K562 (cell line): ENCODE data around the gene ROBO2. TPM values are rescaled to one million over a fixed set of nuclear protein-coding genes. Genes with fewer than 3 reads are reported as not detected.

ENCODE experiments used
- ATAC-seq: fragments of 200-7000 bp; cut with Tn5 transposase; 3 replicates; pipeline ENCODE4 v1.9.1; 2020; ENCODE audit warnings: moderate library complexity
- BruUV-seq: library from RNA; stranded (reverse); fragments of 400-500 nt; replicated peaks from 2 replicates; lab custom pipeline; 2021; lab: Mats Ljungman, UMichigan
- CTCF ChIA-PET: fragments of 300-600 bp; formaldehyde crosslinking; extraction: SDS; loops from one replicate; lab custom pipeline; 2021; ENCODE audit warnings: low intra/inter-chr PET ratio; lab: Yijun Ruan, JAX
- POLR2A ChIA-PET: fragments of 300-600, 350-650 bp; sonication (Branson Sonifier 250); formaldehyde crosslinking; extraction: SDS; loops from one replicate; lab custom pipeline; 2021; ENCODE audit warnings: antibody characterized with exemption, inconsistent platforms; lab: Yijun Ruan, JAX
- DNase-seq, 4 experiments: peaks; one replicate each; pipeline versions ENCODE4 v3.0.0 to v3.0.0-alpha.2; 2011 to 2018; ENCODE audit warnings: low spot score in 3 of 4, mixed read lengths in 3 of 4; ENCODE audit errors: extremely low read depth in 1 of 4
- FAIRE-seq: peaks from 2 replicates; lab custom pipeline; 2011; peaks lifted over from hg19 to GRCh38; lab: Jason Lieb, UNC
- H2AFZ ChIP-seq: 2 replicates; pipeline ENCODE4 v1.6.0; 2011; ENCODE audit warnings: low read depth, low read length, control low read depth, inconsistent platforms
- H3K27ac ChIP-seq: fragments of 200-600 bp; 3 replicates; pipeline ENCODE4 v1.8.0; 2011; ENCODE audit warnings: low read depth, mild to moderate bottlenecking, control low read depth, inconsistent platforms, low read length, moderate library complexity, mixed read lengths; ENCODE audit errors: extremely low read depth
- H3K27me3 ChIP-seq, 2 experiments: fragments of 300-600 bp in 1 of 2; 2 replicates in 1 of 2; 3 replicates in 1 of 2; pipeline versions ENCODE4 v1.6.0 to v1.8.0; 2011; ENCODE audit warnings: inconsistent platforms in 2 of 2, low read length in 2 of 2, mild to moderate bottlenecking in 1 of 2, mixed read lengths in 1 of 2, moderate library complexity in 1 of 2; ENCODE audit not compliant: control insufficient read depth in 2 of 2, insufficient read depth in 2 of 2
- H3K36me3 ChIP-seq: fragments of 300-600 bp; 3 replicates; pipeline ENCODE4 v1.8.0; 2011; ENCODE audit warnings: mild to moderate bottlenecking, low read length, inconsistent platforms; ENCODE audit not compliant: control insufficient read depth, insufficient read depth
- H3K4me1 ChIP-seq, 2 experiments: fragments of 200-600 bp in 1 of 2; replicated peaks in 1 of 2; 2 replicates in 1 of 2; 3 replicates in 1 of 2; pipeline versions ENCODE4 v1.5.1 to v1.8.0; 2011; ENCODE audit warnings: inconsistent platforms in 2 of 2, low read length in 2 of 2, mild to moderate bottlenecking in 1 of 2, mixed read lengths in 1 of 2, moderate library complexity in 1 of 2; ENCODE audit not compliant: control insufficient read depth in 2 of 2, insufficient read depth in 2 of 2
- H3K4me2 ChIP-seq: 2 replicates; pipeline ENCODE4 v1.6.1; 2011; ENCODE audit warnings: low read length, control low read depth, inconsistent platforms, mixed read lengths; ENCODE audit not compliant: insufficient read depth
- H3K4me3 ChIP-seq: fragments of 200-600 bp; sonication (generic), shearing (Covaris generic); 2 replicates; pipeline ENCODE4 v1.5.1; 2016; ENCODE audit warnings: control low read depth, inconsistent platforms
- H3K79me2 ChIP-seq: fragments of 200-600 bp; 3 replicates; pipeline ENCODE4 v1.8.0; 2011; ENCODE audit warnings: low read length, inconsistent platforms; ENCODE audit not compliant: control insufficient read depth, insufficient read depth
- H3K9ac ChIP-seq, 2 experiments: 2 replicates each; pipeline versions ENCODE4 v1.6.0 to v1.6.1; 2011; ENCODE audit warnings: low read depth in 2 of 2, low read length in 2 of 2, control low read depth in 1 of 2, inconsistent platforms in 1 of 2, mild to moderate bottlenecking in 1 of 2, mixed read lengths in 1 of 2; ENCODE audit not compliant: insufficient read depth in 1 of 2
- H3K9me1 ChIP-seq: one replicate; pipeline ENCODE4 v1.6.0; 2011; ENCODE audit warnings: inconsistent platforms, mild to moderate bottlenecking, low read length, moderate library complexity; ENCODE audit not compliant: control insufficient read depth, insufficient read depth
- H3K9me3 ChIP-seq: replicated peaks from 2 replicates; pipeline ENCODE4 v1.5.1; 2011; ENCODE audit warnings: low read depth, low read length, inconsistent platforms; ENCODE audit not compliant: control insufficient read depth, insufficient read depth
- H4K20me1 ChIP-seq: replicated peaks from 2 replicates; pipeline ENCODE4 v1.6.1; 2011; ENCODE audit warnings: low read length, inconsistent platforms, mixed read lengths; ENCODE audit not compliant: control insufficient read depth, insufficient read depth
- CBFA2T3 ChIP-seq: fragments of 450-650 bp; IDR thresholded peaks from 2 replicates; pipeline ENCODE4 v1.6.1; 2017
- CBX1 ChIP-seq: sonication (generic); IDR thresholded peaks from 2 replicates; pipeline ENCODE4 v1.6.1; 2016; ENCODE audit warnings: antibody characterized with exemption, low read depth, mild to moderate bottlenecking
- HNRNPUL1 ChIP-seq: fragments of 200-400 bp; formaldehyde crosslinking; IDR thresholded peaks from 2 replicates; pipeline ENCODE4 v1.6.1; 2017; ENCODE audit warnings: low read length
- IRF2 ChIP-seq: sonication (generic); formaldehyde crosslinking; IDR thresholded peaks from 2 replicates; pipeline ENCODE4 v1.8.1; 2022; ENCODE audit warnings: mild to moderate bottlenecking, missing genetic modification reagents
- KHSRP ChIP-seq: fragments of 450-650 bp; IDR thresholded peaks from 2 replicates; pipeline ENCODE4 v1.6.1; 2017
- RBM15 ChIP-seq: fragments of 200-400 bp; formaldehyde crosslinking; IDR thresholded peaks from 2 replicates; pipeline ENCODE4 v1.6.1; 2018; ENCODE audit warnings: mild to moderate bottlenecking, low read length, moderate library complexity; ENCODE audit not compliant: insufficient read depth
- RBM25 ChIP-seq: fragments of 200-400 bp; formaldehyde crosslinking; IDR thresholded peaks from 2 replicates; pipeline ENCODE4 v1.6.1; 2018; ENCODE audit warnings: low read length, low read depth, moderate library complexity; ENCODE audit not compliant: severe bottlenecking
- SMC3 ChIP-seq: conservative IDR thresholded peaks from 2 replicates; pipeline ENCODE4 v1.6.1; 2011; ENCODE audit warnings: low read depth, low read length, improper control_type of control experiment; ENCODE audit not compliant: insufficient read depth
- TGIF2 ChIP-seq: sonication (generic); formaldehyde crosslinking; IDR thresholded peaks from 2 replicates; pipeline ENCODE4 v1.8.1; 2022; ENCODE audit warnings: mild to moderate bottlenecking, missing genetic modification reagents, moderate library complexity
- ZNF384 ChIP-seq: IDR thresholded peaks from 2 replicates; pipeline ENCODE4 v1.6.1; 2012; ENCODE audit warnings: low read depth, low read length, improper control_type of control experiment
- WGBS: fragments of 100-300 bp; shearing (Covaris generic); methylation state at CpG from one replicate; pipeline ENCODE4 v1.1.6; 2016; ENCODE audit warnings: low coverage, mixed read lengths; ENCODE audit not compliant: insufficient coverage; ENCODE audit errors: missing lambda C conversion rate; 5-methylcytosine and 5-hydroxymethylcytosine counted together
- in situ Hi-C: fragments of 300-500 bp; cut with MboI; formaldehyde crosslinking; loops from 4 replicates; pipeline ENCODE4 v1.15.0; 2018; ENCODE audit warnings: inconsistent platforms, mixed read lengths
- intact Hi-C: fragments of 100-400 bp; cut with micrococcal nuclease; formaldehyde crosslinking; loops from 2 replicates; pipeline ENCODE4 v1.14.2; 2022
- polyA plus RNA-seq, 8 experiments: library from polyadenylated mRNA; depleted of rRNA in 4 of 8; stranded (reverse) in 5 of 8; unstranded in 3 of 8; fragments of >200 nt; fragmentation: Nextera tagmentation in 2 of 8; fragmentation: Illumina TruSeq in 1 of 8; extraction: Ambion mirVana in 2 of 8; extraction: Trizol in 1 of 8; gene quantifications; 2 replicates each; pipeline versions ENCODE4 v1.2.1 to v1.2.3, GENCODE V29; 2011 to 2014; ENCODE audit warnings: inconsistent platforms in 1 of 8, missing spikeins in 1 of 8
- total RNA-seq, 7 experiments: library from RNA; depleted of rRNA in 6 of 7; stranded (reverse); fragments of >200 nt in 6 of 7; fragmentation: Illumina TruSeq in 2 of 7; extraction: Trizol in 2 of 7; gene quantifications; 2 replicates each; pipeline versions ENCODE4 v1.2.1 to v1.2.3, GENCODE V29; 2011 to 2021; ENCODE audit warnings: low replicate concordance in 1 of 7
- TF ChIP-seq, protein P1 (sequence below), 2 experiments: fragments of 450-650 bp in 1 of 2; sonication (generic) in 1 of 2; formaldehyde crosslinking; conservative IDR thresholded peaks; 2 replicates each; pipeline versions ENCODE4 v1.4.0 to v1.8.1; 2020 to 2022; ENCODE audit warnings: mild to moderate bottlenecking in 1 of 2, missing genetic modification reagents in 1 of 2
- TF ChIP-seq, protein P2 (sequence below): fragments of 250-450 bp; sonication (Bioruptor Pico); IDR thresholded peaks from 2 replicates; pipeline ENCODE4 v1.5.0; 2021; ENCODE audit warnings: mild to moderate bottlenecking, moderate library complexity

ROBO2 gene
- total and polyA plus RNA-seq, 9 of the 15 experiments (the other 6 are each of a cell fraction or from before 2014, with no cell fraction given), result 0.84 to 3.0 (median 1.7) TPM

DNA sequence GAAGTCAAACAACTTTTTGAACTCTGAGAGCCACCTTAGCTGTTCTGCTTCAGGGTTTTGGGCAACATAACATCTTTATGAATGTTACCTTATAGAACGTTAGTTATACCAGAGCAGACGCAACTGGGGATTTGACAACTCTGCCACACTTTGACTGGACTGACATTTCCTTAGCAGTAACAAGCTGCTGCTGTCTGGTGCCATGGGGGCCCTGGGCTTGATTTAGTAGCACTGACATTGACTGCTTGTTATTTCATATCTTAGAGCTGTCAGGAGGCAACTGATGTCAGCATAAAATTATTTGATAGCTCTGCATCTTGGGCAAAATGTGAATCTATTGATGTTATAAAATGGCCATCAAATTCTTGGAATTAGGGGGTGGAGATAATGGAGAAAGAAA is 285.4 kb downstream of the ROBO2 start:
- POLR2A ChIA-PET, result interaction anchor here (0.7 kb wide), 1 partner anchor 8 kb away, joined by 3 read pairs; no protein-coding TSS in a partner anchor
- FAIRE-seq (no peak), DNase-seq (no peak), ATAC-seq (no peak)
- Histone ChIP-seq H3K9me1 (no peaks in the 10 kb centered on the region), H3K4me3 (no peak overlapping the region), H3K9me3 (no peaks in the 10 kb centered on the region), H3K27ac (no peak overlapping the region), H2AFZ (no peak overlapping the region), H3K27me3 (no peaks in the 10 kb centered on the region), H3K4me2 (no peak overlapping the region), H3K79me2 (no peaks in the 10 kb centered on the region), H3K4me1 (no peaks in the 10 kb centered on the region), H3K36me3 (no peaks in the 10 kb centered on the region), H4K20me1 (no peaks in the 10 kb centered on the region), H3K9ac (no peak overlapping the region)
- BruUV-seq, result no TSS peak
- TF ChIP-seq RBM15 (no peak), CBFA2T3 (no peak), CBX1 (no peak), KHSRP (no peak), RBM25 (no peak), IRF2 (CRISPR knock-in tag) (no peak), HNRNPUL1 (no peak), ZNF384 (no peak), TGIF2 (CRISPR knock-in tag) (no peak), SMC3 (no peak)
- TF ChIP-seq, protein P1, sequence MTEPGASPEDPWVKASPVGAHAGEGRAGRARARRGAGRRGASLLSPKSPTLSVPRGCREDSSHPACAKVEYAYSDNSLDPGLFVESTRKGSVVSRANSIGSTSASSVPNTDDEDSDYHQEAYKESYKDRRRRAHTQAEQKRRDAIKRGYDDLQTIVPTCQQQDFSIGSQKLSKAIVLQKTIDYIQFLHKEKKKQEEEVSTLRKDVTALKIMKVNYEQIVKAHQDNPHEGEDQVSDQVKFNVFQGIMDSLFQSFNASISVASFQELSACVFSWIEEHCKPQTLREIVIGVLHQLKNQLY (CRISPR knock-in tag; conservative IDR thresholded peaks at IDR 0.05), result no peak
- TF ChIP-seq, protein P2, sequence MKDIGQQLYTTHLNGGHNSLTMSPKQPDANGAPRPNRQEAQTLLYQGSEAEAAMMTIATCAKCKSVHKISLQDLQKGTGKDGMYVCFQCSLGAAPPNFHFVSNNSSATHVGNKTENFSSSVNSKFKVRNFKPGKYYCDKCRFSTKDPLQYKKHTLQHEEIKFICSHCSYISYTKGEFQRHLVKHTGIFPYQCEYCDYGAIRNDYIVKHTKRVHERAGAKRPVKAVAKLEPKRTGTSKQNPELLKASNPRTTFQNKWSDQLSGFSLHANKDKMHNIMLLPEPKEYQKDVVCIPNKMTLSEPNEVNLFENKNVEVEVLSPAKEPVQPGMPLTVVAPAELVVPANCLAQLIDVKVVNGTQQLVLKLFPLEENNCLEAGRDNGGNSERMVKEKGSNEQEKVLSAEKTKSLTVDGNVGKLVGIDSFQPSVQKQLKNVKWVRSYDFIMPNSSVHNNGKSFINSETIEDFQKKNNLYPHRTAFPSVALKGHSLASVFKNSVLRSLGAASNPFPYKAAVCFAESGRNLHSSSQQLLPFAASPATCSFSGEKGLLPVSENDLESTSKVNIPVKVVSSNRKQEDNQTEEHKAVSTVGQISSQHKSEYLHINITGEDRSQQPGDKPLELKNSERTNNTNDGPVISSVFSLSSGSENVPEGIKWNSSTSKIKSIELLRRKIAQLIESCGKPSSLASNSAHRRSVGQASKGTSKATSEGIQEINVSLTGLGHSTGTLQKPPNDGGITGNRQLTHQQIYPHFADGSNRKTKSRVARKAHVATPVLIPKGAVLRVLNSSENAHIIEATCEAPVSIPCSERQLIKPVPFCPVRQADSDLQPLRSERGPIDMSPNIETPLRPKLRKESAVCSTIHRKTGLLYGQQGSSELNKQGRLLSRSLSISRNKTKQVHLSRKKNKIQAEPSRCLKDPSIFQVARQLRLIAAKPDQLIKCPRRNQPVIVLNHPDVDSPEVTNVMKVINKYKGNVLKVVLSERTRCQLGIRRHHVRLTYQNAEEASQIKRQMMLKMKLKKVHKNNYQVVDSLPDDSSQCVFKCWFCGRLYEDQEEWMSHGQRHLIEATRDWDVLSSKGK, result no peak
- CTCF ChIA-PET, result no interaction called here
- intact Hi-C loops, result no loop called here
- 11% methylated on average over 2 of the region's 2 CpGs for WGBS
- in situ Hi-C loops, result no loop called here
